GM18858 (cell line): ENCODE results near the gene TBPL2.
"Not testable (repeated sequence)": the region's sequence is repeated elsewhere in the genome, so short reads cannot be mapped to it uniquely, and the experiment has no call there.

Experiments
- ATAC-seq: cut with Tn5 transposase; IDR thresholded peaks from one replicate; pipeline ENCODE4 v1.9.1; 2021; ENCODE audit not compliant: unreplicated experiment

Gene TBPL2

DNA sequence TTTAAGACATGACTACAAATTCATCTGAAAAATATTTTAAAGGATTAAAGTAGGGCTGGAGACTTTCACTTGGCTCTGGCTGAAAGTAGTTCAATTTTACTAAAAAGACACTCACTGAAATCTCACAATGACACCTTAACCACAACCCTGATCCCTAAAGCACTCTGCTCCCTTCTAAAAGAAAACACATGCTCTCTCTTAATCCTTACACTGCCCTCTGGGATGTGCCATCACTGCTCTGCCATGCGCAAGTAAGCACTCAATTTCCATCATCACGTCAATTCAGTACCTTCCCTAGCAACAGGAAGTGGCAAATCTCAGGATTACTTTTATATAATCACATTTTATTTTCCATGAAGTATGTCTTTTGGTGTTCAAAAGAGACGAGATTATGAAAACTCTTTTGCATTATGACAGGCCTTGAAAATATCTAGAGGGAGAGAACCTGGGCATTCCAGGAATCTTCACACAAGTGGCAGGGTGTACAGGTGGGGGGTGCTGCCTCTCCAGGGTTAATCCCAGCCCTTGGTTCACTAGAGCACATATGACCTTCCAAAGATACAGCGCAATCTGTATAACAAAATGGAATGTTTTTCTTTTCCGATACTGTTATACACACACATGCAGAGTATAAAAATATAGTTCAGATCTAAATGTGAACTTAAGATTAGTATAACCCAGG lies 36.1 kb downstream of the TBPL2 start:
- no peak for ATAC-seq

DNA sequence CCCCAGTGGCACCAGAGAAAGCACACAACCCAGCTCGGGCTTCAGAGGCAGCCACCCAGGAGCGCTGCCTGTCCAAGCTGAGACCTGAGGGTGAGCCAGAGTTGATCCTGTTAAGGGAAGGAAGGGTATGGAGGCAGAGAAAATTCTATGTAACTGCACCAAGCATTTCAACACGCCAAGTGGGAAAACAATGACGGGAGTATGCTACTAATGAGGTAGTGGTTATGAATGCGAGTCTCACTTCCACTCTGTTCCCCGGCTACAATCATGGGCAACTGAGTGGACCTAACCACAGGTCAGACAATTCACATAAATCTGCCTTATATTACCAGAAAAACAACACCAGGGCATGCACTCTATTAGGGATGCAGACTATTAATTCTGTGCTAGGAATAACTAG lies 38.7 kb downstream of the TBPL2 start:
- ATAC-seq = no peak

- no peak for ATAC-seq
Observed at GRCh38 chr14:55399852-55400251, 40.6 kb downstream of the TBPL2 start.

- ATAC-seq = no peak
Observed at GRCh38 chr14:55399183-55399582, 41.2 kb downstream of the TBPL2 start.

DNA sequence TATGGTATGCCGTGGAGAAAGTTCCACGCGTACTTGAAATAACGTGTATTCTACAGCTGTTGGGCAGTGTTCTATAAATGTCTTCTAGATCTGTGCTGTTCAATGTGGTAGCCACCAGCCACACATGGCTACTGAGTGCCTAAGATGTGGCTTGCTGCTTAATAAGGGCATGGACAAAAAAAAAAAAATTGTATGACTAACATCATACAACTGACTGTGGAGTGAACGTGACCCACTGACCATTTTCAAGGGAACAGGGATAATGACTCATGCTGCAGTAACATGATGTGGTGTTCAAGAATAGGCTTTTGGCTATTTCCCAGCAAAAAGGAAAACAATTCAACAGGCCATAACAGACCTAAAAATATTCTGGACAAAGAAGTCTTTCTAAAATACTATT lies 41.7 kb downstream of the TBPL2 start:
- ATAC-seq = no peak

GRCh38 chr14:55389330-55389729 lies 51.1 kb downstream of the TBPL2 start:
- no peak for ATAC-seq

GRCh38 chr14:55388160-55388559 lies 52.3 kb downstream of the TBPL2 start:
- no peak for ATAC-seq

DNA sequence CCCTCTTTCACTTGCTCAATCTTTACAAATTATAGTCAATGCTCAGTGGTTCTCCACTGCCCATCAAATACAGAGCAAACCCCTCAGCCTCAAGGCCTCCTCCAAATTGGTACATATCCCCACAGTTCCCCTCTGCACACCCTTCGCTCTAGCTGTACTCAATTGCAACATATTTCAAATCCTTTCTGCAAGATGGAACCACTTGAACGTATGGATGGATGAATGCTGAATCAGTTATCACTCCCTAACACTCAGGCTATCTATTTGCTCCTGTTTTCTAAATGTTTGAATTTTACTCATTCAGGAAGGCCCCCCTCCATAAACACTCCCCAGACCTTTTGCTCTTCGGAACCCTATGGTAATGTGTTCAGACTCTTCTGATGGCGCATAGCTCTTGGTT lies 53.3 kb downstream of the TBPL2 start:
- no peak for ATAC-seq

GRCh38 chr14:55386037-55386808 lies 54.2 kb downstream of the TBPL2 start:
- no peak for ATAC-seq

DNA sequence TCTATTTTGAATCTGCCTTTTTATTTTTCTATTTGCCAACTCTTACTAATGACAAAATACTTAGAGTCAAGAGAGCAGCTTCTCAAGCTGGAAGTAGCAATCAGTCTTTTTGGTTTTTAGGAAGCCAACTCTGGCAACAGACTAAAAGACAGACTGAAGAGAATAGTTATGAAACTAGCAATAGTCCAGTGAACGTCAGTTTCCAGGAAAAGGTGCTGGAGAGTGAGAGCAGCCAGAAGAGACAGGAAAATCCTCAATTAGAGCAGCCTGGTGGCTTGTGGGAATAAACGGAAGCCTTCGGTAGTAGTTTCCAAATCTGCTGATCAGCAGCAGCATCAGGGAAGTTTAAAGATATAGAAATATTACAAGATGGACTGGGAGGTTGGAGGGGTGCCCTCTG lies 55.9 kb downstream of the TBPL2 start:
- ATAC-seq = no peak

- ATAC-seq = no peak
Observed at GRCh38 chr14:55383541-55384140, 56.8 kb downstream of the TBPL2 start.

DNA sequence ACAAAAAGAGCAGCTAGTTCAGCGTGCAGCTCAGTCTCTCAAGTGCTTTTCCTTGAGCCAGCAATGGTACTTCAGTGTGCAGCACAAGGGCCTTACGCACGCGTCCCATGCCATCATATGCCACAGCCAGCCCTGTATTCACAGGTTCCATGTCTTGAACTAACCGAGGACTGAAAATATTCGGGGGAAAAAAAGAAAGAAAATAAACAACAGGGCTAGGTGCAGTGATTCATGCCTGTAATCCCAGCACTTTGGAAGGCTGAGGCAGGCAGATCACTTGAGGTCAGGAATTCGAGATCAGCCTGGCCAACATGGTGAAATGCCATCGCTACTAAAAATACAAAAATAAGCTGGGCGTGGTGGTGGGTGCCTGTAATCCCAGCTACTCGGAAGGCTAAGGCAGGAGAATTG lies 57.4 kb downstream of the TBPL2 start:
- ATAC-seq = not testable (repeated sequence)

DNA sequence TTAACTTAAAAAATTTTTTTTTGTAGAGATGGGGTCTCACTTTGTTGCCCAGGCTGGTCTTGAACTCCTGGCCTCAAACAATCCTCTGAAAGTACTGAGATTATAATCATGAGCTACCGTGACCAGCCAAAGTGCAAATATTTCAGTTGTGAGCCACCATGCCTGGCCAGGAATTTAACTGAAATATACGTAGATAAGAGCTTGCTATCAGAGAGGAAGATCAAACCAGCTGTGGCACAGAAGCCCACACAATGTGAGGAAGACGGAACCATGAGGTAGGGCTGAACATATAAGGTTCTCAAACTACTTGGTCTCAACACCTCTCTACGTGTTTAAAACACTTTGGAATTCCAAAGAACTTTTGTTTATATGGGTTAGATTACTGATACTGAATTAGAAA lies 57.9 kb downstream of the TBPL2 start:
- no peak for ATAC-seq

DNA sequence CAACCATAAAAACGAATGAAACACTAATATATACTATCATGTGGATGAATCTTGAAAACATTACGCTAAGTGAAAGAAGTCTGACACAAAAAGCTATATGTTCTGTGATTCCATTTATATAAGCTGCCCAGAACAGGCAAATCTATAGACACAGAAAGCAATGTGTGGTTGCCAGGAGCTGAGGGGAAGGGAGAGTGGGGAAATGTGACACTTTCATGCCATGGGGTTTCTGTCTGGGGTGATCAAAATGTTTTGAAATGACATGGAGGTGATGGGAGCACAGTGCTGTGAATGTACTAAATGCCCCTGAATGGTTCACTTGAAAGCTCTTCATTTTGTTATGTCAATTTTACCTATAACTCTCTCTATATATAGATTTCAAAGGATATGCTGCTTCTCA lies 58.9 kb downstream of the TBPL2 start:
- no peak for ATAC-seq

DNA sequence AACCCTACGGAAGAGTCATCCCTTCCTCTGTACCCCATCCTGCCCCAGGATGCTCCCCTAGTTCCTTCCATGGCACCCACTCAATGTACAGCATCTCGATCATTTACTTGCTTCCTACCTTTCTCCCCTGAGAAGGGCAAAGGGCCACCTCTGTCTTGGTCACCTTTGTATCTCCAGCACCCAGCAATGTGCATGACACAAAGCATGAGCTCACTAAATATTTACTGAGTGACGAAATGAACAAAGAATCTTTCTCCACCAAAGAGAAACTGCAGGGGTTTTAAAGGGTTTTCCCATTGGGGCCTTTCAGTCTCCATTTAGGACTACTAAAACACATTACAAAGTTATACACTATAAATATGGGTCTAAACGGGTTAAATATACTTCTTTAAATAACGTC lies 59.4 kb downstream of the TBPL2 start:
- ATAC-seq = no peak

- ATAC-seq = no peak
Observed at GRCh38 chr14:55377236-55377635, 63.2 kb downstream of the TBPL2 start.

DNA sequence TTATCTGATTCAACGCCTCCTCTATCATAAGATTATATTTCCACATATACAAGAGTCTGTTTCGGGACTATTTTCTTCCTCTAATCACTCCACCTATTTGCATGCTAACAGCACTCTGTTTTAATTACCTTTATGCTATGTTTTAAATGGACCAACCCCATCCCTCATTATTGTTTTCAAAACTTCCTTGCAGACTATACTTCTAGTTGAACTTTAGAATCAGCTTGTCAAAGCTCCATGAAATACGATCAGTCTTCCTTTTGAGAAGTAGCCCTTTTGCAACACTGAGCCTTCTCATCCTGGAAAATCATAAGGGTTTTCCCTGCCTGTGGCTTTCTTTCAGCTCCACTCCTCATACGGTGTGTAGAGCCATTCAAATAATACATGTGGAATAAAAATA lies 65.6 kb downstream of the TBPL2 start:
- no peak for ATAC-seq

GRCh38 chr14:55373784-55374705 lies 66.4 kb downstream of the TBPL2 start:
- no peak for ATAC-seq

- no peak for ATAC-seq
Observed at GRCh38 chr14:55372825-55373224, 67.6 kb downstream of the TBPL2 start.

DNA sequence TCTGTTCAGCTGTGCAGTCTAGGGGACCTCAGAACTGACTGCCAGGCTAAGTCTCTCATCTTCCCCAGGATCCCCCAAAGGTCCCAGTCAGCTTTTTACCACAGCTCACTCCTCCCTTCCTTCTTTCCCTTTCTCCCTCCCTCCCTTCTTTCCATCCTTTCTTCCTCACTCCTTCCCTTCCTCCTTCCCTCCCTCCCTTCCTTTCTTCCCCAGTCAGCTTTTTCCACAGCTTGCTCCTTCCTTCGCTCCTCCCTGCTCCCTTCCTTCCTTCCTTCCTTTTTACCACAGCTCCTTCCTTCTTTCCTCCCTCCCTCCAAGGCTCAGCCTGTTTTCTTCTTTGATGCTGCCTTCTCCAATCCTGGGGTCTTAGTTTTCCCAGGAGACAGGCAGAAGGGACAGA lies 68.0 kb downstream of the TBPL2 start:
- no peak for ATAC-seq

GRCh38 chr14:55370883-55371455 lies 69.4 kb downstream of the TBPL2 start:
- no peak for ATAC-seq
